Measurements from ENCODE around the gene AK5.
A peak's percentile ranks its signal among the peaks of the same experiment; 100 is the strongest.

AK5 gene

GRCh38 chr1:77273891-77274290 lies 7.9 kb upstream of the AK5 start:
- no peak for TF ChIP-seq CTCF (IDR thresholded peaks at IDR 0.05; ENCODE audit: low read depth, low read length)
- H3K4me3 ChIP-seq (replicated peaks in 1 of 2; ENCODE audit: low read depth in 2 of 2, low read length in 2 of 2): no peak overlapping the region
- peak; percentile 15 to 44 for DNase-seq (ENCODE audit: low read depth in 2 of 2)

GRCh38 chr1:77275194-77275593 lies 6.6 kb upstream of the AK5 start:
- no peak for DNase-seq (ENCODE audit: low read depth in 2 of 2)
- no peak for TF ChIP-seq CTCF (IDR thresholded peaks at IDR 0.05; ENCODE audit: low read depth, low read length)
- no peak overlapping the region for H3K4me3 ChIP-seq (replicated peaks in 1 of 2; ENCODE audit: low read depth in 2 of 2, low read length in 2 of 2)

GRCh38 chr1:77276941-77277340 lies 4.9 kb upstream of the AK5 start:
- no peak for DNase-seq (ENCODE audit: low read depth in 2 of 2)
- no peak for TF ChIP-seq CTCF (IDR thresholded peaks at IDR 0.05; ENCODE audit: low read depth, low read length)
- no peak overlapping the region for H3K4me3 ChIP-seq (replicated peaks in 1 of 2; ENCODE audit: low read depth in 2 of 2, low read length in 2 of 2)

GRCh38 chr1:77279929-77280328 lies 1.9 kb upstream of the AK5 start:
- no peak for TF ChIP-seq CTCF (IDR thresholded peaks at IDR 0.05; ENCODE audit: low read depth, low read length)
- no peak overlapping the region for H3K4me3 ChIP-seq (replicated peaks in 1 of 2; ENCODE audit: low read depth in 2 of 2, low read length in 2 of 2)
- no peak for DNase-seq (ENCODE audit: low read depth in 2 of 2)

GRCh38 chr1:77280962-77281361 lies 857 bp upstream of the AK5 start:
- H3K4me3 ChIP-seq (replicated peaks in 1 of 2; ENCODE audit: low read depth in 2 of 2, low read length in 2 of 2): no peak overlapping the region
- no peak for TF ChIP-seq CTCF (IDR thresholded peaks at IDR 0.05; ENCODE audit: low read depth, low read length)
- no peak for DNase-seq (ENCODE audit: low read depth in 2 of 2)

GRCh38 chr1:77282187-77282865 lies 507 bp downstream of the AK5 start:
- TF ChIP-seq CTCF (IDR thresholded peaks at IDR 0.05; ENCODE audit: low read depth, low read length): no peak
- peak overlapping the region; percentile 68 to 86 for H3K4me3 ChIP-seq (replicated peaks in 1 of 2; ENCODE audit: low read depth in 2 of 2, low read length in 2 of 2)
- peak; percentile 44 to 49 for DNase-seq (ENCODE audit: low read depth in 2 of 2)
